AG09319 (cell line): Measurements from ENCODE around the gene PAX7.

Experiments used
- DNase-seq: peaks from one replicate; pipeline ENCODE4 v3.0.0-alpha.2; 2010; ENCODE audit warnings: low read depth; ENCODE audit errors: extremely low read depth
- TF ChIP-seq, protein P1 (sequence below): IDR thresholded peaks from 2 replicates; pipeline ENCODE4 v1.5.1; 2011; ENCODE audit warnings: low read depth, mild to moderate bottlenecking, inconsistent platforms, low read length, moderate library complexity

The PAX7 gene

GRCh38 chr1:18649693-18650370, 19.2 kb downstream of the PAX7 start:
- no peak for DNase-seq
- TF ChIP-seq, protein P1, sequence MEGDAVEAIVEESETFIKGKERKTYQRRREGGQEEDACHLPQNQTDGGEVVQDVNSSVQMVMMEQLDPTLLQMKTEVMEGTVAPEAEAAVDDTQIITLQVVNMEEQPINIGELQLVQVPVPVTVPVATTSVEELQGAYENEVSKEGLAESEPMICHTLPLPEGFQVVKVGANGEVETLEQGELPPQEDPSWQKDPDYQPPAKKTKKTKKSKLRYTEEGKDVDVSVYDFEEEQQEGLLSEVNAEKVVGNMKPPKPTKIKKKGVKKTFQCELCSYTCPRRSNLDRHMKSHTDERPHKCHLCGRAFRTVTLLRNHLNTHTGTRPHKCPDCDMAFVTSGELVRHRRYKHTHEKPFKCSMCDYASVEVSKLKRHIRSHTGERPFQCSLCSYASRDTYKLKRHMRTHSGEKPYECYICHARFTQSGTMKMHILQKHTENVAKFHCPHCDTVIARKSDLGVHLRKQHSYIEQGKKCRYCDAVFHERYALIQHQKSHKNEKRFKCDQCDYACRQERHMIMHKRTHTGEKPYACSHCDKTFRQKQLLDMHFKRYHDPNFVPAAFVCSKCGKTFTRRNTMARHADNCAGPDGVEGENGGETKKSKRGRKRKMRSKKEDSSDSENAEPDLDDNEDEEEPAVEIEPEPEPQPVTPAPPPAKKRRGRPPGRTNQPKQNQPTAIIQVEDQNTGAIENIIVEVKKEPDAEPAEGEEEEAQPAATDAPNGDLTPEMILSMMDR = no peak

DNA sequence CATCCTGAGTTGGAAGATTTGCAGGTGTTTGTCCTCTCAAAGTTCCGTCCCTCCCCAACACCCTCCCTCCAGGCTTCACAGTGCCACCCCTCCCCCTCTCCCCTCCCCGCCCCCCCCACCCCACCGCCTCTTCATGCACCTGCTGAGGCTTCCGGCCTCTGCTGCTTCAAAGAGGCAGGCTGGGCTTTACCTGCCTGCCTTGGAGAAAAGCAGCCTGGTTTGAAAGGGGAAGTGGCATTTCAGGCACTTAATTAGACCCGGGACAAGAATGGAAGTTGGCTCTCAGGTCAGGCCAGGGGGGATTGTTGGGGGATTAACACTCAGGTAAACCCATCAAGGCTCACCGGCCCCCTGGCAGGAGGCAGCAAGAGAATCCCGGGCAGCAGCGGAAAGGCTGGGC, 21.1 kb downstream of the PAX7 start:
- no peak for DNase-seq
- TF ChIP-seq, protein P1 = no peak

DNA sequence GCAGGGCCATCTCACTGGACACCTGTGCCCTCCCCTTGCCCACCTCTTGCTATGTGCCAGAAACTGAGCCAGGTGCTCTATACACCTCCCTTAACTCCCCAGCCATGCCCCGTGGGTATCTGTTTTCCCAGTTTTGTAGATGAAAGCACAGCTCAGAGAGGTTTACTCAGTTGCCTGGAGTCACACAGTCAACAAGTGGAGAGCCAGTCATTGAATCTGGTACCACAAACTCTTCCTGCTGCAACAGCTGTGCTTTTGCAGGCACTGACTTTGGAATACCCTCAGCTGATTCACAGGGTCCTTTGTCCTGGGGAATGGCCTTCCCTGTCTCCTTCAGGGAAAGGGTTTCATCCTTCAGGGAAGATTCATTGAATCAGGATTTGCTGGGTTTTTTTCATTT, 22.1 kb downstream of the PAX7 start:
- TF ChIP-seq, protein P1 = no peak
- no peak for DNase-seq

DNA sequence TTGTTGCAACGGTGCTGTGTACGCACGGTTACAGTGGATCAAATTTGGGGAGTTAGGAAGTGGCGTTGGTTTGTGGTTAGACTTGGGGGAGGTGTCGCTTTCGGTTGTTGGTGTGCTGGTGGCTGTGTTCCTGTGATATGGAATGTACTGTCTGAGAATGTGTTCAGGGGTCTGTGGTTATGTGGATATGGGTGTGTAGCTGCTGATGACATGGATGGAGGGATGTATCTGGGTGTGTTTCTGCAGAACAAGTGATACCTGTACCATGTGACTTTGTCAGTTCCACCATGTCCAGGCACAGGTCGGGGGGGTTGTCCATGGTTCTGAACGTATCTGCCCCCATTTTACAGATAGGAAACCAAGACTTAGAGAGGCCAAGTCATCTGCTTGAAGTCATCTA, 22.7 kb downstream of the PAX7 start:
- no peak for DNase-seq
- TF ChIP-seq, protein P1 = no peak

- TF ChIP-seq, protein P1 = no peak
- no peak for DNase-seq
Measured at GRCh38 chr1:18653916-18654315, 23.3 kb downstream of the PAX7 start.

DNA sequence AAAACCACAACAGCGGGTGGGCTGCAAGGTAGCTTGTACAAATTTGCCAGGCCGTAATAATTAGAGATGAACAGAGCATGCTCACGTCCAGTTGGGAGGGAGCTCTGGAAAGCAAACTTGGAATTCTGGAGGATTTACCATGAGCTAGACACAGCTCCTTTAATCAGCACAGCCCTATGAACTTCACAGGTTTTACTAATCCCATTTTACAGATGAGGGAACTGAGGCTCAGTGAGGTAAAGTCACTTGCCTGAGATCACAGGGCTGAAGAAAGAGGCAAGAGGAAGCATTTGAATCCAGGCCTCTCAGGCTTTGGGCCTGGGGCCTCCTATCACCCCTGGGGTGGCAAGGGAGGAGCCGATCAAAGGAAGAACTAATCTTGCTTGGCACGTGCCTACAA, 24.0 kb downstream of the PAX7 start:
- TF ChIP-seq, protein P1 = no peak
- DNase-seq = no peak

- TF ChIP-seq, protein P1 = no peak
- no peak for DNase-seq
Measured at GRCh38 chr1:18657506-18658201, 27.0 kb downstream of the PAX7 start.
